CD4-positive, alpha-beta T cell treated with Interleukin-4 for 1 hour (primary cell): Measurements from ENCODE around the gene PRKCSH.
"Not testable (repeated sequence)": the region's sequence is repeated elsewhere in the genome, so short reads cannot be mapped to it uniquely, and the experiment has no call there.

Experiments used
- DNase-seq, 2 donors: peaks; one replicate each; pipeline ENCODE4 v3.0.0-alpha.2; 2020 to 2022

The PRKCSH gene

GRCh38 chr19:11420429-11421370 is 14.7 kb upstream of the PRKCSH start:
- no peak for DNase-seq

GRCh38 chr19:11421371-11422098 is 13.9 kb upstream of the PRKCSH start:
- peak; percentile 50 to 62 for DNase-seq

GRCh38 chr19:11422163-11423065 is 13.0 kb upstream of the PRKCSH start:
- DNase-seq, result peak; percentile 81 to 90

- DNase-seq, result no peak
Observed at GRCh38 chr19:11423164-11423790, 12.2 kb upstream of the PRKCSH start.

- no peak for DNase-seq
Observed at GRCh38 chr19:11423791-11424181, 11.6 kb upstream of the PRKCSH start.

GRCh38 chr19:11425719-11426457 is 9.5 kb upstream of the PRKCSH start:
- DNase-seq, result no peak

GRCh38 chr19:11426656-11427055 is 8.8 kb upstream of the PRKCSH start:
- no peak for DNase-seq

GRCh38 chr19:11433526-11433925 is 1.9 kb upstream of the PRKCSH start:
- DNase-seq, result not testable (repeated sequence)

- no peak for DNase-seq
Observed at GRCh38 chr19:11434703-11435056, 755 bp upstream of the PRKCSH start.

- DNase-seq, result no peak
Observed at GRCh38 chr19:11435833-11436313, 438 bp downstream of the PRKCSH start.

GRCh38 chr19:11437955-11438354 is 2.5 kb downstream of the PRKCSH start:
- peak in 1 of 2 donors; percentile 74 for DNase-seq

GRCh38 chr19:11444059-11444458 is 8.6 kb downstream of the PRKCSH start:
- DNase-seq, result no peak

- DNase-seq, result no peak
Observed at GRCh38 chr19:11445141-11445540, 9.7 kb downstream of the PRKCSH start.

- no peak for DNase-seq
Observed at GRCh38 chr19:11446271-11446651, 10.8 kb downstream of the PRKCSH start.

- peak; percentile 34 to 36 for DNase-seq
Observed at GRCh38 chr19:11446652-11447301, 11.3 kb downstream of the PRKCSH start.

GRCh38 chr19:11447347-11448262 is 12.2 kb downstream of the PRKCSH start:
- DNase-seq, result no peak

- no peak for DNase-seq
Observed at GRCh38 chr19:11448410-11448809, 13.0 kb downstream of the PRKCSH start.

- DNase-seq, result no peak
Observed at GRCh38 chr19:11448923-11449554, 13.6 kb downstream of the PRKCSH start.

- DNase-seq, result no peak
Observed at GRCh38 chr19:11450570-11451326, 15.3 kb downstream of the PRKCSH start.
